ENCODE measurements around the gene YEATS2.

Gene YEATS2

DNA sequence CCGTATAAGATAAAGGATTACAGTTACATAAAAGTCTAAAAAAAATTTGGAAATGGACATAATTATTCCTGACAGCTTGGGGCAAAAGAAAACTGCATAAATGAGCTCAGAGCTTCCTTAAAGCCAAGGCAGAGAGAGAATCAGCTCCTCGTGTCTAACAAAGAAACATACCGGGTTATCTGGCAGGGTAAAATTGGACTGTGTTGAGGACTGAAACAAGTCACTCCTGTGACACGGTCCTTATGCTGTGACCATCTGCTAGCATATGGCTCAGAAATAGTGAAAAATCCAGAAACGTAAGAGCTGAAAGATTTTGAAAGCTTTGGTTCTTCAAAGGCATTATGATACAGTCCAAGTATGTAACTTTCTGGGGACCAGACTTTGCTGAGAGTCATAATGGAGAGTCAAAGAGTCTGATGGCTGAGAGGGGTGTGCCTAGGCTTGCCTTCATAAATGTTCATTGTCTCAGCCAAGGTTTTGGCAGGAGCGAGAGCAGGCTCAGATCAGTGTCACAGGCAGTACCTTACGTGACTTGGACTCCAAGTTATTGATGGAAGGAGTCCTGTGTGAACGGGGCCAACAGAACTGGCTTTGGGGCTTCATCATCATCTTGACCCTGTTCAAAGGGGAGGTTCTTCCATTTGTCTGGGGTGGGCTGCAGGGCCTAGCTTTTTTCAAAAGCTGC lies 115.3 kb downstream of the YEATS2 start (continued):
- TF ChIP-seq, protein P1, sequence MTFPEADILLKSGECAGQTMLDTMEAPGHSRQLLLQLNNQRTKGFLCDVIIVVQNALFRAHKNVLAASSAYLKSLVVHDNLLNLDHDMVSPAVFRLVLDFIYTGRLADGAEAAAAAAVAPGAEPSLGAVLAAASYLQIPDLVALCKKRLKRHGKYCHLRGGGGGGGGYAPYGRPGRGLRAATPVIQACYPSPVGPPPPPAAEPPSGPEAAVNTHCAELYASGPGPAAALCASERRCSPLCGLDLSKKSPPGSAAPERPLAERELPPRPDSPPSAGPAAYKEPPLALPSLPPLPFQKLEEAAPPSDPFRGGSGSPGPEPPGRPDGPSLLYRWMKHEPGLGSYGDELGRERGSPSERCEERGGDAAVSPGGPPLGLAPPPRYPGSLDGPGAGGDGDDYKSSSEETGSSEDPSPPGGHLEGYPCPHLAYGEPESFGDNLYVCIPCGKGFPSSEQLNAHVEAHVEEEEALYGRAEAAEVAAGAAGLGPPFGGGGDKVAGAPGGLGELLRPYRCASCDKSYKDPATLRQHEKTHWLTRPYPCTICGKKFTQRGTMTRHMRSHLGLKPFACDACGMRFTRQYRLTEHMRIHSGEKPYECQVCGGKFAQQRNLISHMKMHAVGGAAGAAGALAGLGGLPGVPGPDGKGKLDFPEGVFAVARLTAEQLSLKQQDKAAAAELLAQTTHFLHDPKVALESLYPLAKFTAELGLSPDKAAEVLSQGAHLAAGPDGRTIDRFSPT (tag by site-specific recombination; IDR thresholded peaks at IDR 0.05): no peak
- TF ChIP-seq SP2 (tag by site-specific recombination; IDR thresholded peaks at IDR 0.05): no peak

DNA sequence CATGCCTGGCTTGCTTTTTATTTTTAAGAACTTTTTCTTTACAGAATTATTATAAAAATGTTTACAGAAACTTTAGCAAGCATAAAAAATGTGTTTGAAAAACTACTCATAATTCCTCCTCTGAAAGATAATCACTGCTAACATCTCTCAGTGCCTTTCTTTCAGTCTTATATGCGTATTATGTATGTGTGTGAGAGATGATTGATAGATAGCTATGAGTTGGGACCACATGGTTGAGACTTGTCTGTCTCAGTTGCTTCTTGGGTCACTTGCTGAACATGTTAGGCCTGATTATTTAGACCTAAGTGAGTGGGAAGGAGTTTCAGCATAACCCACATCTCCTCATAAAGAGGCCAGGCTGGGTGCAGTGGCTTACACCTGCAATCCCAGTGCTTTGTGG lies 116.6 kb downstream of the YEATS2 start:
- ChIA-PET POLR2A (interaction anchor here (0.6 kb wide), 1 partner anchor 11 kb away, joined by 4 read pairs; no protein-coding TSS in a partner anchor), CTCF (no interaction called here)
- no peak overlapping the region for H3K4me3 ChIP-seq (ENCODE audit: low read depth, low read length)
- H3K9me3 ChIP-seq (ENCODE audit: control insufficient read depth, insufficient read depth, low read depth, low read length): no peaks in the 10 kb centered on the region
- TF ChIP-seq MEIS1 (CRISPR knock-in tag; IDR thresholded peaks at IDR 0.05; ENCODE audit: borderline replicate concordance): no peak
- TF ChIP-seq WT1 (tag by site-specific recombination; IDR thresholded peaks at IDR 0.05): no peak
- TF ChIP-seq, protein P2, sequence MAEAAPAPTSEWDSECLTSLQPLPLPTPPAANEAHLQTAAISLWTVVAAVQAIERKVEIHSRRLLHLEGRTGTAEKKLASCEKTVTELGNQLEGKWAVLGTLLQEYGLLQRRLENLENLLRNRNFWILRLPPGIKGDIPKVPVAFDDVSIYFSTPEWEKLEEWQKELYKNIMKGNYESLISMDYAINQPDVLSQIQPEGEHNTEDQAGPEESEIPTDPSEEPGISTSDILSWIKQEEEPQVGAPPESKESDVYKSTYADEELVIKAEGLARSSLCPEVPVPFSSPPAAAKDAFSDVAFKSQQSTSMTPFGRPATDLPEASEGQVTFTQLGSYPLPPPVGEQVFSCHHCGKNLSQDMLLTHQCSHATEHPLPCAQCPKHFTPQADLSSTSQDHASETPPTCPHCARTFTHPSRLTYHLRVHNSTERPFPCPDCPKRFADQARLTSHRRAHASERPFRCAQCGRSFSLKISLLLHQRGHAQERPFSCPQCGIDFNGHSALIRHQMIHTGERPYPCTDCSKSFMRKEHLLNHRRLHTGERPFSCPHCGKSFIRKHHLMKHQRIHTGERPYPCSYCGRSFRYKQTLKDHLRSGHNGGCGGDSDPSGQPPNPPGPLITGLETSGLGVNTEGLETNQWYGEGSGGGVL (tag by site-specific recombination; IDR thresholded peaks at IDR 0.05): no peak
- no peak for TF ChIP-seq MZF1 (tag by site-specific recombination; IDR thresholded peaks at IDR 0.05; ENCODE audit: borderline replicate concordance)
- no peak for TF ChIP-seq SCRT2 (tag by site-specific recombination; IDR thresholded peaks at IDR 0.05)
- TF ChIP-seq SP3 (tag by site-specific recombination; IDR thresholded peaks at IDR 0.05): no peak
- TF ChIP-seq TRIM28 (IDR thresholded peaks at IDR 0.05; ENCODE audit: borderline replicate concordance, low read length): no peak
- TF ChIP-seq ZNF560 (tag by site-specific recombination; IDR thresholded peaks at IDR 0.05; ENCODE audit: borderline replicate concordance): no peak
- TF ChIP-seq, protein P3, sequence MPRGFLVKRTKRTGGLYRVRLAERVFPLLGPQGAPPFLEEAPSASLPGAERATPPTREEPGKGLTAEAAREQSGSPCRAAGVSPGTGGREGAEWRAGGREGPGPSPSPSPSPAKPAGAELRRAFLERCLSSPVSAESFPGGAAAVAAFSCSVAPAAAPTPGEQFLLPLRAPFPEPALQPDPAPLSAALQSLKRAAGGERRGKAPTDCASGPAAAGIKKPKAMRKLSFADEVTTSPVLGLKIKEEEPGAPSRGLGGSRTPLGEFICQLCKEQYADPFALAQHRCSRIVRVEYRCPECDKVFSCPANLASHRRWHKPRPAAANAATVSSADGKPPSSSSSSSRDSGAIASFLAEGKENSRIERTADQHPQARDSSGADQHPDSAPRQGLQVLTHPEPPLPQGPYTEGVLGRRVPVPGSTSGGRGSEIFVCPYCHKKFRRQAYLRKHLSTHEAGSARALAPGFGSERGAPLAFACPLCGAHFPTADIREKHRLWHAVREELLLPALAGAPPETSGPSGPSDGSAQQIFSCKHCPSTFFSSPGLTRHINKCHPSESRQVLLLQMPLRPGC (tag by site-specific recombination; IDR thresholded peaks at IDR 0.05): no peak
- no peak for TF ChIP-seq YY1 (tag by site-specific recombination; IDR thresholded peaks at IDR 0.05)
- no peak for TF ChIP-seq ZNF24 (tag by site-specific recombination; IDR thresholded peaks at IDR 0.05)
- no peak for TF ChIP-seq ZNF221 (tag by site-specific recombination; IDR thresholded peaks at IDR 0.05; ENCODE audit: borderline replicate concordance)
- TF ChIP-seq BCL11B (tag by site-specific recombination; IDR thresholded peaks at IDR 0.05; ENCODE audit: low read depth): no peak
- TF ChIP-seq HOXD13 (CRISPR knock-in tag; IDR thresholded peaks at IDR 0.05; ENCODE audit: borderline replicate concordance): no peak
- no peak for TF ChIP-seq ZNF664 (tag by site-specific recombination; IDR thresholded peaks at IDR 0.05)
- no peak for TF ChIP-seq ZNF138 (tag by site-specific recombination; IDR thresholded peaks at IDR 0.05; ENCODE audit: borderline replicate concordance)
- TF ChIP-seq ZFP41 (tag by site-specific recombination; IDR thresholded peaks at IDR 0.05; ENCODE audit: borderline replicate concordance): no peak
- no peak overlapping the region for H3K27ac ChIP-seq (ENCODE audit: extremely low read depth, low read depth, low read length)
- no peaks in the 10 kb centered on the region for H3K4me1 ChIP-seq (ENCODE audit: control insufficient read depth, insufficient read depth, low read length)
- peaks cover 0 to 72% of the 10 kb centered on the region in 2 experiments; a peak in 2 of 3 replicates for H3K36me3 ChIP-seq (ENCODE audit: control insufficient read depth in 2 of 2, insufficient read depth in 1 of 2, low read length in 2 of 2)
